NB4 (cell line): Measurements from ENCODE around the gene DGKH.

Experiments
- CTCF ChIP-seq: IDR thresholded peaks from one replicate; pipeline ENCODE4 v1.5.1; 2012; ENCODE audit warnings: low read depth, low read length
- MAX ChIP-seq: IDR thresholded peaks from 2 replicates; pipeline ENCODE4 v1.6.1; 2011; ENCODE audit warnings: low read depth, low read length
- MYC ChIP-seq: IDR thresholded peaks from 2 replicates; pipeline ENCODE4 v1.6.1; 2011; ENCODE audit warnings: low read depth, low read length
- POLR2A ChIP-seq: IDR thresholded peaks from 2 replicates; pipeline ENCODE4 v1.6.1; 2011; ENCODE audit warnings: mild to moderate bottlenecking; ENCODE audit not compliant: insufficient read length; ENCODE audit errors: extremely low read depth

- TF ChIP-seq CTCF (no peak), POLR2A (no peak), MAX (no peak), MYC (no peak)
These were observed 4.8 kb upstream of the DGKH start for GRCh38 chr13:42043676-42044075.
